ENCODE results near the gene LRMDA.

The LRMDA gene

DNA sequence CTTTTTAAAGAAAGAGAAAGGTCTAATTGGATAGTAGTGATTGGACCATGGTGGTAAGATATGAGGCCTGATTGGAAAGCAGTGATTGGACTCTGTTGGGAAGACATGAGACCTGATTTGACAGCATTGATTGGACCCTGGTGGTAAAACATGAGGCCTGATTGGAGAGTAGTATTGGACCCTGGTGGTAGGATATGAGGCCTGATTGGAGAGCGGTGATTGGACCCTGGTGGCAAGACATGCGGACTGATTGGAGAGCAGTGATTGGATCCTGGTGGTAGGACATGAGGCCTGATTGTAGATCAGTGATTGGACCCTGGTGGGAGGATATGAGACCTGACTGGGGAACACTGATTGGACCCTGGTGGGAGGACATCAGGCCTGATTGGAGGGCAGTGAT lies 444.3 kb downstream of the LRMDA start:
- DNase-seq (ENCODE audit: low spot score): no peak

- DNase-seq (ENCODE audit: low spot score): no peak
Measured at GRCh38 chr10:75876710-75877109, 445.3 kb downstream of the LRMDA start.

DNA sequence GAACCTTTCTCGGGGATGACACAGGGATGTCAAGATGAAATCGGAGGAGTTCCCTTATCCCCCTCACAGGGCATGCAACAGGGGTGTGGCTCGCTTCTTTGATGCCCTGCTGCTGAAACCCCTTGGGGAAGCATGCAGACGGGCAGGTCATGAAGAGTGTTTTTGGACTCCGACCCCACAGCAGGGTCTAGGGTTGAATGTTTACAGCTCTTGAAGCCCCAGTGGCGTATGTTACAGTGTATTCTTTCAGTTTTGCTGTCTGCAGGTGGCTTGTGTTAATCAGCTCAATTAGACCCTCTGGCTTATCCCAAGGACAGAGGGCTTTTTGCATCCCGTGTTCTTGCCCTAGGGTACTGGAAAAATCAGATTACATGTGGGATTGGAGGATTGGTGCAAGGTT lies 446.5 kb downstream of the LRMDA start:
- no peak for DNase-seq (ENCODE audit: low spot score)

GRCh38 chr10:75878586-75878985 lies 447.2 kb downstream of the LRMDA start:
- DNase-seq (ENCODE audit: low spot score): no peak

- DNase-seq (ENCODE audit: low spot score): no peak
Measured at GRCh38 chr10:75880031-75880775, 448.8 kb downstream of the LRMDA start.

DNA sequence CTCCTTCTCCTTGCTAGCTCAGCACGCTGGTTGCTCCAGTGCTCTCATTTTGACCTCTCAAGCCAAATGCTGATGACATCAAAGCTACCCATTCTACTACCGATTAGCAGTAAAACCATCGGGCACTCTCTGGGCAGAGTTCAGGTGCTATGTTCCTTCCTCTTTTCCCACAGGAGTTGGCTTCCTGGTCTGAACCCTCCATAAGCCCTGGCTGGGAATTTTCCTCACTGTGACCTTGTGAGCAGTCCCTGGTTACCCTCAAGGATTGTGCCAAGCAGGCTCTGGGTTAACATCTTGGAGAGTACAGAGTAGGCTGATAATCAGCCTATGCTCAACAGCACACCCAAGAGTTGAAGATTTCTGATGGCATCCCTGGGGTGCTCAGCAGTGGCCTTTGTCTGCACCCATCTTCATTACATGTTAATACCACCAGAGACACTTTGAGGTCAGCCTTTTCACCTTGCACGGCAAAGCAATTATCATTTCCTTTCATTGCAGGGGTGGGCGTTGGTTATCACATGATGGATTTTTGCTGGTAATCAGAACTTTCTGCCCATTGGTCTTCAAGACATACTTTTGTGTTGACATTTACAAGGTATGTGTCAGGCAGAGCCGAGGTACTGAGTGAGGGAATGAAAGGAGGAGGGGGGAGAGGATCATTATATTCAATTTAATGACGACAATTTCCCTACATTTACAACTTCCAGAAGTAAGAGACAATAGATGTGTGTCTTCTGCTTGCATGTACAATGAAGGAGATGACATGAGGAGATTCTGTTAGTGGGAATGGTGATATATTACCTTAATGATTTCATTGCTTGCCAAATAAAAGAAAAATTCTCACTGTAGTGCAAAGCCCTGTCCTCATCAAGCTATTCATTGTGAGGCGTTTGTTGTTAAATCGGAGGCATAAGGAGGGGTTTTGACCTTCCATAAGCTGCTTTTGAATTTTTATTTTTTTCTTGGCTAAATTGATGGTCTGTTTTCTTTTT lies 452.0 kb downstream of the LRMDA start:
- DNase-seq (ENCODE audit: low spot score): no peak

GRCh38 chr10:75884808-75885207 lies 453.4 kb downstream of the LRMDA start:
- no peak for DNase-seq (ENCODE audit: low spot score)

- no peak for DNase-seq (ENCODE audit: low spot score)
Measured at GRCh38 chr10:75887369-75887768, 455.9 kb downstream of the LRMDA start.

GRCh38 chr10:75887992-75888680 lies 456.7 kb downstream of the LRMDA start:
- DNase-seq (ENCODE audit: low spot score): no peak

DNA sequence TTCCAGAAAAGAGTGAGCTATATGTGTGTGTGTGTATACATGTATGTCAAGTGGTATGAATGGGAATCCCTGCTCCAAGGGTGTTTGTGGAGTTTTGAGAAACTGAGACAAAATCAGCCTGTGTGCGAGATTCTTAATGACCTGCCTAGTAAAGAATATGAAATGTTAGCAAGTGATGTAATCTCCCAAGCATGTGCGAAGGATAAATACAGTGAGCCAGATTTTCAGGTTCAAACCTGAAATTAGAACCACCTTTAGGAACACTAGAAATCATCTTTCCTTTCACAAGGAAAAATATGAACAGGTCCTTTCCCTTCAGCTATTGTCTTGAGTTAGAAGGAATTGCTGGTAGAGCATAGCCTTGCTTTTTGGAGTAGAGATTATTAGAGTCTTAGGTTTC lies 457.6 kb downstream of the LRMDA start:
- no peak for DNase-seq (ENCODE audit: low spot score)

DNA sequence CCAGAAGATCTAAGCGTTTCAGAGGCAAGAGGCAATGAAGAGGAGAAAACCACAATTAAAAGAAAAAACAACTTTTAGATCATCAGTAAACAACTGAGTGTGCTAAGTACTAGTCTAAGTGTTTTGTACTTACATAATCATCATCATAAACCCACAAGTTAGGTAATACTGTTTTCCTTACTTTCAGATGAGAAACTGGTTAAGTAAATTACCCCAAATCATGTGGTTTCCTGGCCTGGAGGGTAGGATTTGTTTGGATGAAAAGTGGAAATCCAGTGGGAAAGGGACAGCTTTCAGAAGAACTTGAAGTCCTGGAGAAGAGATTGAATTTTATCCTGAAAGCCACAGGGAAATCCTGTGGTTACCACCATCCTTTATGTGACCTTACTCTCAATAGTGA lies 463.3 kb downstream of the LRMDA start:
- no peak for DNase-seq (ENCODE audit: low spot score)

- no peak for DNase-seq (ENCODE audit: low spot score)
Measured at GRCh38 chr10:75895259-75895658, 463.8 kb downstream of the LRMDA start.

- DNase-seq (ENCODE audit: low spot score): no peak
Measured at GRCh38 chr10:75899816-75900390, 468.5 kb downstream of the LRMDA start.

- DNase-seq (ENCODE audit: low spot score): no peak
Measured at GRCh38 chr10:75902816-75903215, 471.4 kb downstream of the LRMDA start.

- no peak for DNase-seq (ENCODE audit: low spot score)
Measured at GRCh38 chr10:75904499-75905283, 473.3 kb downstream of the LRMDA start.

DNA sequence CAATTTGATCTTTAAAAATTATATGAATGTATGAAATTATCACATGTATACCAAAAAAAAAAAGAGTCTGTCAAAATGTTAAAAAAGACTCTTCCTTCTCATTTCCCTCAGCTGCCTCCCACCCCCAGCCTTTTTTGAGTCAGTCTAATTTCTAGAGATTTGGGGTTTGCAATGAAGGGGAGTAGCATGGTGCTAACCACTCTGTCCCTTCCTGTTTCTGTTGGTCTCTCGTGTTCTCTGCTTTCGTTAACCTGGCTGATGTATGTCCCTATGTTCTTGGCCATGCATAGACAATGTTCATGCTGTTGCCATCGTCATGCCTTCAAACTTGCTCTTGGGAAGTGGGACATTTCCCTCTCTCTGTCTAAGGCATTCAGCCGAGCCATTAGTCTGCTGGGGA lies 474.1 kb downstream of the LRMDA start:
- DNase-seq (ENCODE audit: low spot score): no peak

DNA sequence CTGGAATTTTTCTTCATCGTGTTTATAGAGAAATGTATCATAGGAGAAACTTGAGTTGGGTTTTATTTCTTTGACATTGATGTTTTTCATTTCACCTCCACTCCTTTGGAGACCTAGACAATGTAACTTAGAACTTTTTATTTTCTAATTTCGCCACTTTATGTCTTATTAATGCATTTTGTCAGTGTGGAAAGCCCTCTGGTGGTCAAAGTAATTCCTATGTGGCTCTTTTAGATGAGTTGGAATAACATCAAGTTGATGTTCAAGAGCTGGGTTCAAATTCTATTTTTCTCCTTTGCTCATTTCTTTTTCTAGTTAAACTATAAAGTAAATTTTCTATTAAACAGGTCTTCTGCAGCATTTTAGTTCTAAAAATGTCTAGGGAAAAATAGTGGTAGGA lies 478.6 kb downstream of the LRMDA start:
- DNase-seq (ENCODE audit: low spot score): no peak

GRCh38 chr10:75911426-75911825 lies 480.0 kb downstream of the LRMDA start:
- DNase-seq (ENCODE audit: low spot score): no peak

DNA sequence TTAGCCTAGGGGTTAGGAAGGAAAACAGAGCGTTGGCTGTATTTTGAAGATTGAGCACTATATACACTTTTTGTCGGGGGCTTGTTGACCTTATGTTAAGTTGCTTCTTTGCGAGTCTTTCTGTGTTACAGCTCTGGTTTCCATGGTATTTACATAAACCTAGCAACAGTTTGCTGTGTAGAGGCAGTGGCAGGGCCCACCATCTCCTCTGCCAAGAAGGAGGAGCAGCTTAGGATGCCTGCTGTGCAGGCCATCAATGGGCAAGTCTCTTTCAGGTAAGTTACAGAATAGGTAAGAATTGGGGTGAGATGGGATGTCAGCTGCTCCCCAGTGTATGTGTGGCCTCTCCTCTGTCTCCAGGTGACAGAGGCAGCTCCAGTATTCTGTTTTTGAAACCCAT lies 485.5 kb downstream of the LRMDA start:
- no peak for DNase-seq (ENCODE audit: low spot score)

- DNase-seq (ENCODE audit: low spot score): no peak
Measured at GRCh38 chr10:75919913-75920312, 488.5 kb downstream of the LRMDA start.

DNA sequence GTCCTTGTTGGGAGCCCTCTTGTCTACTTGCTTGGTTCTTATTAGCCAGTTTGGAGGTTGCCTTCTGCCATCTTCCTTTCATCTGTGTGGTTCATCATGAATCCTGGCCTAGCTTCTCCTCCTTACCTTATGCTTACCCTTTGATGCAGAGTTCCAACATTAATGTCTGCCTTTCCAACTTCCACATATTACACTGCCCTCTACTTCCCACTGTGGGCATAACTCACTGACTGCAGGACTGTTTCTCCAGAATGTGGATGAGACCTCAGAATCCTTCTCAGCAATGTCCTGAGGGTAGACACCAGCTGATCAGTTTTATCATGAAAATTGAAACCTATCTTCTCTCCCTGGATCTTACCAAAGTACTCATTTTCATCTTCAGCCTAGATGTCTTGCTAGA lies 491.0 kb downstream of the LRMDA start:
- no peak for DNase-seq (ENCODE audit: low spot score)

Measured in germinal center (tissue), 1 donor.